SU-DHL-6 (cell line): Measurements from ENCODE around the gene GABRB1.

Source experiments
- EZH2phosphoT487 ChIP-seq: fragments of 200-600 bp; sonication (generic), shearing (Covaris generic); conservative IDR thresholded peaks from 2 replicates; pipeline ENCODE4 v1.6.1; 2018; ENCODE audit warnings: mild to moderate bottlenecking, antibody characterized with exemption, low read length, moderate library complexity, mixed read lengths
- TF ChIP-seq, protein P1 (sequence below): fragments of 200-600 bp; sonication (generic); IDR thresholded peaks from one replicate; pipeline ENCODE4 v1.5.1; 2017; ENCODE audit warnings: antibody characterized with exemption, mild to moderate bottlenecking, low read length, moderate library complexity; ENCODE audit not compliant: insufficient read depth, poor library complexity, severe bottlenecking

DNA sequence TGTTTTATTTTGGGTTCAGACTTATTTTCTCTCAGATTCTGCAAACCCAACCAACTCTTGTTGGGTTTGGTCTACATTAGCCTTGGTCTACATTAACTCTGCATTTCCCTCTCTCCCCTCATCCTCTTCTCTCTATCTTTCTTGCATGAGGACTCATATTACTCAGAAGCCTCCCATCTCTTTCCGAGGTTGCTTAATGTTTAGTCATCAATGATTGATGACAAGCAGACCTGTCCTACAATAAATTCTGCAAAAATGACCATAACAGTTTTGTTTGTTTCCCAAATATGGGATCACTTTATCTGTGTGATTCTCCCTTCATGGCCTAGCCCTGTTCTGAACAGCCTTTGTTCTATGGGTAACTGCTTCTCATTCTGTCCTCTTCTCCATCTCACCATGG, 75.2 kb downstream of the GABRB1 start:
- TF ChIP-seq EZH2phosphoT487 = no peak
- TF ChIP-seq, protein P1, sequence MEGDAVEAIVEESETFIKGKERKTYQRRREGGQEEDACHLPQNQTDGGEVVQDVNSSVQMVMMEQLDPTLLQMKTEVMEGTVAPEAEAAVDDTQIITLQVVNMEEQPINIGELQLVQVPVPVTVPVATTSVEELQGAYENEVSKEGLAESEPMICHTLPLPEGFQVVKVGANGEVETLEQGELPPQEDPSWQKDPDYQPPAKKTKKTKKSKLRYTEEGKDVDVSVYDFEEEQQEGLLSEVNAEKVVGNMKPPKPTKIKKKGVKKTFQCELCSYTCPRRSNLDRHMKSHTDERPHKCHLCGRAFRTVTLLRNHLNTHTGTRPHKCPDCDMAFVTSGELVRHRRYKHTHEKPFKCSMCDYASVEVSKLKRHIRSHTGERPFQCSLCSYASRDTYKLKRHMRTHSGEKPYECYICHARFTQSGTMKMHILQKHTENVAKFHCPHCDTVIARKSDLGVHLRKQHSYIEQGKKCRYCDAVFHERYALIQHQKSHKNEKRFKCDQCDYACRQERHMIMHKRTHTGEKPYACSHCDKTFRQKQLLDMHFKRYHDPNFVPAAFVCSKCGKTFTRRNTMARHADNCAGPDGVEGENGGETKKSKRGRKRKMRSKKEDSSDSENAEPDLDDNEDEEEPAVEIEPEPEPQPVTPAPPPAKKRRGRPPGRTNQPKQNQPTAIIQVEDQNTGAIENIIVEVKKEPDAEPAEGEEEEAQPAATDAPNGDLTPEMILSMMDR = no peak
